ENCODE data around the gene CDCA3.
A peak's percentile ranks its signal among the peaks of the same experiment; 100 is the strongest.
"Not testable (repeated sequence)": the region's sequence is repeated elsewhere in the genome, so short reads cannot be mapped to it uniquely, and the experiment has no call there.

The CDCA3 gene

GRCh38 chr12:6851153-6851920 lies at the start of gene CDCA3:
TSS of gene CDCA3 (minus strand) at chr12:6851286. CDS start at chr12:6850952, 334 bp downstream.
- FAIRE-seq: peak; percentile 84
- peak; percentile 97 for DNase-seq (ENCODE audit: low spot score)

GRCh38 chr12:6899837-6900519 lies 48.9 kb upstream of the CDCA3 start:
- FAIRE-seq: no peak
- DNase-seq (ENCODE audit: low spot score): no peak

- no peak for DNase-seq (ENCODE audit: low spot score)
- no peak for FAIRE-seq
These were observed 48.3 kb upstream of the CDCA3 start for GRCh38 chr12:6899427-6899826.

- no peak for DNase-seq (ENCODE audit: low spot score)
- no peak for FAIRE-seq
These were observed 45.9 kb upstream of the CDCA3 start for GRCh38 chr12:6896846-6897435.

GRCh38 chr12:6894321-6894720 lies 43.2 kb upstream of the CDCA3 start:
- DNase-seq (ENCODE audit: low spot score) (no peak), FAIRE-seq (no peak)

- not testable (repeated sequence) for DNase-seq (ENCODE audit: low spot score); FAIRE-seq
These were observed 41.6 kb upstream of the CDCA3 start for GRCh38 chr12:6892683-6893082.

GRCh38 chr12:6891646-6892001 lies 40.5 kb upstream of the CDCA3 start:
- DNase-seq (ENCODE audit: low spot score) (no peak), FAIRE-seq (no peak)

- DNase-seq (ENCODE audit: low spot score) (peak; percentile 91), FAIRE-seq (peak; percentile 11)
These were observed 39.9 kb upstream of the CDCA3 start for GRCh38 chr12:6890789-6891645.

GRCh38 chr12:6889775-6890573 lies 38.9 kb upstream of the CDCA3 start:
- FAIRE-seq: not testable (repeated sequence)

GRCh38 chr12:6888794-6889193 lies 37.7 kb upstream of the CDCA3 start:
- not testable (repeated sequence) for FAIRE-seq; DNase-seq (ENCODE audit: low spot score)

More at GRCh38 chr12:6889775-6890573, 38.9 kb upstream of the CDCA3 start:
- DNase-seq (ENCODE audit: low spot score): not testable (repeated sequence)

- DNase-seq (ENCODE audit: low spot score): no peak
- no peak for FAIRE-seq
These were observed 37.3 kb upstream of the CDCA3 start for GRCh38 chr12:6888360-6888759.

- FAIRE-seq (no peak), DNase-seq (ENCODE audit: low spot score) (no peak)
These were observed 36.4 kb upstream of the CDCA3 start for GRCh38 chr12:6887460-6887859.

- not testable (repeated sequence) for FAIRE-seq; DNase-seq (ENCODE audit: low spot score)
These were observed 35.3 kb upstream of the CDCA3 start for GRCh38 chr12:6886206-6886999.

GRCh38 chr12:6884539-6884938 lies 33.5 kb upstream of the CDCA3 start:
- no peak for FAIRE-seq
- DNase-seq (ENCODE audit: low spot score): no peak

GRCh38 chr12:6883683-6884082 lies 32.6 kb upstream of the CDCA3 start:
- FAIRE-seq (no peak), DNase-seq (ENCODE audit: low spot score) (no peak)

GRCh38 chr12:6883252-6883651 lies 32.2 kb upstream of the CDCA3 start:
- DNase-seq (ENCODE audit: low spot score): no peak
- no peak for FAIRE-seq

GRCh38 chr12:6879824-6880223 lies 28.7 kb upstream of the CDCA3 start:
- DNase-seq (ENCODE audit: low spot score); FAIRE-seq: not testable (repeated sequence)

- FAIRE-seq; DNase-seq (ENCODE audit: low spot score): not testable (repeated sequence)
These were observed 22.9 kb upstream of the CDCA3 start for GRCh38 chr12:6874015-6874368.

- FAIRE-seq (no peak), DNase-seq (ENCODE audit: low spot score) (peak; percentile 91)
These were observed 22.3 kb upstream of the CDCA3 start, which contains the start of gene SPSB2 for GRCh38 chr12:6873094-6874014. TSS of gene SPSB2 (minus strand) at chr12:6873303. CDS start at chr12:6872901, 402 bp downstream.

Data from RCC 7860 (cell line).